Measurements from ENCODE around the gene APH1A.

DNA sequence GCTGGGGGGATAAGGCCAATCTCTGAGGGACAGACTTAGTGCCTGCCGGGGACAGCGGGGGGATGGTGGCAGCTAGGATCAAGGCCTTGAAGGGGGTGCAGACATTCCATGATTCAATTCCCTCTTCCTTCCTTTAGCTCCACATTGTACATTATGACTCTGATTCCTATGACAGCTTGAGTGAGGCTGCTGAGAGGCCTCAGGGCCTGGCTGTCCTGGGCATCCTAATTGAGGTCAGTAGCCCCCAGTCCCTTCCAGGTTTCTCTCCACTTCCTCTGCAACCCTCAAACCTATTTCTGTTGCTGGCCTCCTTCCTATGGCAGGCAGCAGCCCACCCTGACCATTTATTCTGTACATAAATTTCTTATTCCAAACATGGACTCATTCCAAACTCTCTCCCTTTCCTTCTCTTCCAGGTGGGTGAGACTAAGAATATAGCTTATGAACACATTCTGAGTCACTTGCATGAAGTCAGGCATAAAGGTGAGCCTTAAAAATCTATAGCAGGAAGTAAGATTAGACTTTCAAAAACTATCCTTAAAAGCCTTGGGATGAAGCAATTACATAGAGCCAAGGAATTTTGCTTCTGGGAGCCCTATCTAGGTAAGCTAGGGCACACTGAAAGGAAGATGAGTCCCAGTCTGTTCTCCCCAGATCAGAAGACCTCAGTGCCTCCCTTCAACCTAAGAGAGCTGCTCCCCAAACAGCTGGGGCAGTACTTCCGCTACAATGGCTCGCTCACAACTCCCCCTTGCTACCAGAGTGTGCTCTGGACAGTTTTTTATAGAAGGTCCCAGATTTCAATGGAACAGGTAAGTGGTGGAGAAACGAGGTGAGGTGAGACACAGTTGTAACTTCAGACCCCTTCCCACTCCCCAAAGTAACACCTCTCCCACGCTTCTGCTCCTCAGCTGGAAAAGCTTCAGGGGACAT, 6.2 kb downstream of the APH1A start:
- TF ChIP-seq, protein P1, sequence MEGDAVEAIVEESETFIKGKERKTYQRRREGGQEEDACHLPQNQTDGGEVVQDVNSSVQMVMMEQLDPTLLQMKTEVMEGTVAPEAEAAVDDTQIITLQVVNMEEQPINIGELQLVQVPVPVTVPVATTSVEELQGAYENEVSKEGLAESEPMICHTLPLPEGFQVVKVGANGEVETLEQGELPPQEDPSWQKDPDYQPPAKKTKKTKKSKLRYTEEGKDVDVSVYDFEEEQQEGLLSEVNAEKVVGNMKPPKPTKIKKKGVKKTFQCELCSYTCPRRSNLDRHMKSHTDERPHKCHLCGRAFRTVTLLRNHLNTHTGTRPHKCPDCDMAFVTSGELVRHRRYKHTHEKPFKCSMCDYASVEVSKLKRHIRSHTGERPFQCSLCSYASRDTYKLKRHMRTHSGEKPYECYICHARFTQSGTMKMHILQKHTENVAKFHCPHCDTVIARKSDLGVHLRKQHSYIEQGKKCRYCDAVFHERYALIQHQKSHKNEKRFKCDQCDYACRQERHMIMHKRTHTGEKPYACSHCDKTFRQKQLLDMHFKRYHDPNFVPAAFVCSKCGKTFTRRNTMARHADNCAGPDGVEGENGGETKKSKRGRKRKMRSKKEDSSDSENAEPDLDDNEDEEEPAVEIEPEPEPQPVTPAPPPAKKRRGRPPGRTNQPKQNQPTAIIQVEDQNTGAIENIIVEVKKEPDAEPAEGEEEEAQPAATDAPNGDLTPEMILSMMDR (IDR thresholded peaks at IDR 0.05), result no peak
- TF ChIP-seq POLR2A (IDR thresholded peaks at IDR 0.05), result no peak
